Activated B cell treated with CpG ODN at 0.5 μM for 24 hours (primary cell): ENCODE results near the gene SMG6. TPM values are rescaled to one million over a fixed set of nuclear protein-coding genes. Genes with fewer than 3 reads are reported as not detected.

Experiments
- ATAC-seq: fragments of 200-7000 bp; cut with Tn5 transposase; one replicate; pipeline ENCODE4 v1.10.0; 2021; ENCODE audit warnings: low read depth, mild to moderate bottlenecking, moderate library complexity
- CTCF ChIA-PET: fragments of 350-600 bp; sonication (Branson Sonifier 250); formaldehyde crosslinking; loops from one replicate; lab custom pipeline; 2021; ENCODE audit warnings: antibody characterized with exemption; lab: Charles Lee
- POLR2A ChIA-PET: fragments of 350-600 bp; sonication (Branson Sonifier 250); formaldehyde crosslinking; loops from one replicate; lab custom pipeline; 2021; ENCODE audit warnings: antibody characterized with exemption; lab: Charles Lee
- DNase-seq: peaks from one replicate; pipeline ENCODE4 v3.0.0; 2022
- H3K27ac Mint-ChIP-seq: one replicate; pipeline ENCODE4 v1.8.0; 2020; ENCODE audit warnings: mixed read lengths
- H3K27me3 Mint-ChIP-seq: one replicate; pipeline ENCODE4 v1.8.0; 2021; ENCODE audit warnings: mixed read lengths
- H3K36me3 Mint-ChIP-seq: one replicate; pipeline ENCODE4 v1.8.0; 2021; ENCODE audit warnings: low read depth, mixed read lengths
- H3K4me1 Mint-ChIP-seq: one replicate; pipeline ENCODE4 v1.8.0; 2021; ENCODE audit warnings: mixed read lengths
- H3K4me3 Mint-ChIP-seq: one replicate; pipeline ENCODE4 v1.8.0; 2020; ENCODE audit warnings: mild to moderate bottlenecking, mixed read lengths
- H3K9me3 Mint-ChIP-seq: one replicate; pipeline ENCODE4 v1.8.0; 2020; ENCODE audit warnings: mixed read lengths
- CTCF ChIP-seq: fragments of 200-600 bp; IDR thresholded peaks from one replicate; pipeline ENCODE4 v1.8.0; 2022; ENCODE audit warnings: antibody characterized with exemption, mild to moderate bottlenecking
- intact Hi-C: fragments of 100-400 bp; cut with micrococcal nuclease; formaldehyde crosslinking; loops from one replicate; pipeline ENCODE4 v1.15.1; 2024
- total RNA-seq: library from RNA; stranded (reverse); gene quantifications from 2 replicates; pipeline ENCODE4 v1.2.3, GENCODE V29; 2022

SMG6 gene
- total RNA-seq, 1 donor from 2014 or later = 30.5 TPM

- Mint-ChIP-seq H3K4me1 (peaks cover 35% of the 10 kb centered on the region), H3K4me3 (no peak overlapping the region), H3K36me3 (peaks cover 8% of the 10 kb centered on the region), H3K9me3 (no peaks in the 10 kb centered on the region), H3K27me3 (no peaks in the 10 kb centered on the region), H3K27ac (no peak overlapping the region)
- DNase-seq (no peak), ATAC-seq (no peak)
- TF ChIP-seq CTCF = no peak
- CTCF ChIA-PET = interaction anchor here (0.6 to 1.8 kb wide), 7 partner anchors 11 to 258 kb away, joined by 3 to 6 read pairs (median 4); partner anchors contain the start of gene HIC1
- POLR2A ChIA-PET = interaction anchor here (1.2 to 16.3 kb wide), 2 partner anchors 27 to 30 kb away, joined by 3 to 449 read pairs; partner anchors contain the start of gene HIC1
- intact Hi-C loops = no loop called here
Measured at GRCh38 chr17:2093349-2093748, 210.2 kb downstream of the SMG6 start.

- no peaks in the 10 kb centered on the region for H3K27me3 Mint-ChIP-seq
- peak overlapping the region; percentile 9 for H3K27ac Mint-ChIP-seq
- no peaks in the 10 kb centered on the region for H3K9me3 Mint-ChIP-seq
- peaks cover 8% of the 10 kb centered on the region for H3K36me3 Mint-ChIP-seq
- ATAC-seq = no peak
- peaks cover 46% of the 10 kb centered on the region for H3K4me1 Mint-ChIP-seq
- no peak for TF ChIP-seq CTCF
- POLR2A ChIA-PET = interaction anchor here (16.3 kb wide), 1 partner anchor 26 kb away, joined by 449 read pairs; the partner anchor contains the start of gene HIC1
- intact Hi-C loops = no loop called here
- CTCF ChIA-PET = interaction anchor here (1.4 to 7.3 kb wide), 2 partner anchors 12 to 36 kb away, joined by 5 to 98 read pairs; partner anchors contain the start of gene HIC1
- no peak for DNase-seq
- H3K4me3 Mint-ChIP-seq = no peak overlapping the region
Measured at GRCh38 chr17:2092253-2092652, 211.3 kb downstream of the SMG6 start.

GRCh38 chr17:2090804-2091534 lies 212.6 kb downstream of the SMG6 start:
- CTCF ChIA-PET = interaction anchor here (1.4 to 7.3 kb wide), 3 partner anchors 34 to 154 kb away, joined by 4 to 98 read pairs (median 11); partner anchors contain the start of gene HIC1

GRCh38 chr17:2090210-2090641 lies 213.4 kb downstream of the SMG6 start:
- CTCF ChIA-PET = interaction anchor here (0.7 to 7.3 kb wide), 5 partner anchors 13 to 155 kb away, joined by 3 to 98 read pairs (median 4); partner anchors contain the start of gene HIC1
- no peak for DNase-seq
- peaks cover 8% of the 10 kb centered on the region for H3K36me3 Mint-ChIP-seq
- ATAC-seq = peak; percentile 2
- intact Hi-C loops = no loop called here
- no peaks in the 10 kb centered on the region for H3K27me3 Mint-ChIP-seq
- H3K4me1 Mint-ChIP-seq = peaks cover 63% of the 10 kb centered on the region
- H3K4me3 Mint-ChIP-seq = peak overlapping the region; percentile 91
- POLR2A ChIA-PET = interaction anchor here (0.7 to 16.3 kb wide), 18 partner anchors 11 to 628 kb away, joined by 3 to 449 read pairs (median 6); partner anchors contain the start of gene HIC1
- no peak for TF ChIP-seq CTCF
- no peaks in the 10 kb centered on the region for H3K9me3 Mint-ChIP-seq
- H3K27ac Mint-ChIP-seq = peak overlapping the region; percentile 96

More at GRCh38 chr17:2090804-2091534, 212.6 kb downstream of the SMG6 start:
- no peaks in the 10 kb centered on the region for H3K9me3 Mint-ChIP-seq
- peaks cover 8% of the 10 kb centered on the region for H3K36me3 Mint-ChIP-seq
- no peak for TF ChIP-seq CTCF
- intact Hi-C loops = no loop called here
- POLR2A ChIA-PET = interaction anchor here (0.7 to 16.3 kb wide), 9 partner anchors 10 to 149 kb away, joined by 3 to 449 read pairs (median 7); partner anchors contain the start of gene HIC1
- no peaks in the 10 kb centered on the region for H3K27me3 Mint-ChIP-seq
- H3K4me1 Mint-ChIP-seq = peaks cover 59% of the 10 kb centered on the region
- DNase-seq (no peak), ATAC-seq (no peak)
- H3K27ac Mint-ChIP-seq = peak overlapping the region; percentile 74
- peak overlapping the region; percentile 91 for H3K4me3 Mint-ChIP-seq
